Activated CD4-positive, alpha-beta T cell treated with anti-CD3 and anti-CD28 coated beads for 48 hours (primary cell): ENCODE results near the gene JCAD.
"Not testable (repeated sequence)": the region's sequence is repeated elsewhere in the genome, so short reads cannot be mapped to it uniquely, and the experiment has no call there.

Experiments used
- DNase-seq: peaks from one replicate; pipeline ENCODE4 v3.0.0-alpha.2; 2020

JCAD gene

GRCh38 chr10:30042820-30043219 lies 16.6 kb downstream of the JCAD start:
- DNase-seq = no peak

GRCh38 chr10:30041196-30042105 lies 17.9 kb downstream of the JCAD start:
- DNase-seq = no peak

DNA sequence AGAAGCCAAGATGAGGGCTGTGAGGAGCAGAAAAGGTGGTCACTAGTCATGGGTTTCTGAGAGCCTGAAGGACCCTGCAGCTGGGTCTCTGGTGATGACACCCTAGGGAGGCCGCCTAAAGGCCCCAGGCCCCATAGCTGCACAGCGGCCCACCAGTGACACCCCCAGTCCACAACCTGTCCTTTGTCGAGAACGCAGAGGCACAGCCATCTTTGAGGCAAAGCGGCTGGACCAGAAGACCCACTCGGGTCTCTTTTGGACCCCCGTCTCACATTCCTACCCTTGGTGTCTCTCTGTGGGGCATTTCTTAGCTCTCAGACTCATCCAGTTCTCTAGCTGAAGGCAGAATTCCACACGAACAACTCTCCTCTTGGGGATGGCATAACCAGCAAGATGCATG lies 18.8 kb downstream of the JCAD start:
- no peak for DNase-seq

- no peak for DNase-seq
Measured at GRCh38 chr10:30039988-30040387, 19.4 kb downstream of the JCAD start.

DNA sequence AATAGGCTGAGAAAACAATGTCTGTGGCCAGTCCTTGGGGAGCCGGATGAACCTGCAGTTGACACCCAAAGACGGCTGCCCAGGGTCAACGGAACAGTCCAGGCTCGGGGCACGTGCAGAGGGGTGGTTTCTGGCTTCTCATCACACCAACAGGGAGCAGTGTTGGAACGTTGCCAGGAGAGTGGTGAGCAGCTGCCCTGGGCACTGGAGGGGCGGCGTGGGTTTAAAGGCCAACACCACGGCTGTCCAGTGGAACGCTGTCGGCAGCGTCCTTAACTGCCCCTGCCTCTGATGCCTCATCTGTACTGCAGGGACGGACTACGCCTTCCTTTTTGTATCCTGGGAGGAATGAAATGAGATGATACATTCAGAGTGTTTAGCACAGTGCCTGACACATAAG lies 19.8 kb downstream of the JCAD start:
- no peak for DNase-seq

DNA sequence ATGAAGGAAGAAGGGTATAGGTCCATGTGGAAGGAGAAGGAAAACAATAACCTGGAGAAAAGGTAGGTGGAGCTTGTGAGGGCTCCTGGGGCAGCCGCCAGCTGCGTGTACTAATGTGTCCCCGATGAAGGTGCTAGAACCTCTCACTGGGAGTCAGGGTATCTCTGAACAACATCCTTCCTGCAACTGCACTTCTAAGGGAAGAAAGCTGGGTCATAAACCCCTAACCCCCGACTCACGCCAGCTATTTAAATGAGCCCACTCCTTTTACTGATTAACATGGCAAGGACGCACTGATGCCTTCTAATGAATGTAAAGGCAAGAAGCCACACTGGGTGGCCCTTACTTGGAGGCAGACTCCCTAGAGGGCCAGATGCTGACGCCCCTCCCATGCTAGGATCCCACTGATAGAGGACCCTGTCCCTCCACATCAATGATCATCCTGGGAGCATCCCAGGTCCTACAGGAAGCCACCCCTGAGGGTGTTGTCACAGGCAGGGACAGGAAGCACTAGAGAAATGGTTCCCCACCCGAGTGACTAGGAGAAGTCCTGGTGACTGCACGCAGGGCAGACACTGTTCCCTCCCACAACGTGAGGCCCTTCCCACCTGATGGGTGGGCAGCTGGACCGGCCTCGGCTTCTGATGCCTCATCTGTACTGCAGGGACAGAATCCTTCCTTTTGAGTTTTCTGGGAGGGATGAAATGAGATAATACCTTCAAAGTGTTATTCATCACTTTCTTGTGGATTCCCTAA lies 20.4 kb downstream of the JCAD start:
- DNase-seq = no peak

DNA sequence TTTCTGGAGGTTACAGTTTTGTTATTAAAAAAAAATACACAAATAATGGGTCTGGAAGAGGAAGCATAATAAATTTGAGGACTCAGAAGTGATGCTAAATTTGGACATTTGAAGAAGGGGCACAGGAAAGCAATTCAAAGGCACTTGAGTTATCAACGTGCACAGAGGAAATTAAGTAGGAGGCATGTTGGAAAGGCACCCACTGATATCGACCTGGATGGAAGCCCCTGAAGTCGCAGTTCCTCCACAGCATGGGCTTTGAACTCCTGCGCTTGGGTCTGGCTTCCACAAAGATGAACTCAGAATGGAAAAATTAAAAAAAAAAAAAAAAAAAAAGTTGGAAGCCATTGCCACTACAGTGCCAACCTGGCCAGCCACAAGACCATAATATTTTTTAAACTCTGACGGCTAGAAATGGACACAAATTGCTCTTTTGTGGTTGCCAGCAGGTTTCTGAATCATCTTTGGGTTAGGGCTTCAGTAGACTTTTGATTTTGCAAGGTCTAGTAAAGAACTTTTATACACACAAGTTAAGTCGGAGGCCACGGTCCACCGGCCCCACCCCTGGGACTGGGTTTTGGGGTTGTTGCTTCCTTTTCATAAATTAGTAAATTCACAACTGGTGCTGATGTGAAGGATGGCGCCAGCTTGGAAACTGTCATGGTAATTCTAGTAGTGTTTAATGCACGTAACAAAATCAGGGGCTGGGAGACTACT lies 21.6 kb downstream of the JCAD start:
- DNase-seq = no peak

DNA sequence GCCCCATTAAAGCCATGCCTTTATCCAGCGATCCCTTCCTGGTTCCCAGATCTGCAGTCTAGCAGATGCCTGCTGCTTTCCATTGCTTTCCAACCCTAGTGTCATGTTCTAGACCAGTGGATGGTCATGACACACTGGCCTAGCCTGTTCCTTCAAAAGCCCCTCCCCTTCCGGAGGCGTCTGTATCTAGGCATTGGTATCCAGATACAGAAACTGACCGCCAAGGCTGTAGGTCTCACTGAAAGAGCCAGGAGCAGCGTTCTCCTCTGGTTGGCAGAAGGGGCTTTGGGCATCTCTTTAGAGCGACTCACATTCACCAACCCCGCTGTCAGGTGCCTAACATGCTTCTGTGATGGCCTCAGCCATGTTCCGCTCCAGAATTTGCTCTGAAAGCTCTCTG lies 22.6 kb downstream of the JCAD start:
- no peak for DNase-seq

- DNase-seq = no peak
Measured at GRCh38 chr10:30036341-30036740, 23.0 kb downstream of the JCAD start.

DNA sequence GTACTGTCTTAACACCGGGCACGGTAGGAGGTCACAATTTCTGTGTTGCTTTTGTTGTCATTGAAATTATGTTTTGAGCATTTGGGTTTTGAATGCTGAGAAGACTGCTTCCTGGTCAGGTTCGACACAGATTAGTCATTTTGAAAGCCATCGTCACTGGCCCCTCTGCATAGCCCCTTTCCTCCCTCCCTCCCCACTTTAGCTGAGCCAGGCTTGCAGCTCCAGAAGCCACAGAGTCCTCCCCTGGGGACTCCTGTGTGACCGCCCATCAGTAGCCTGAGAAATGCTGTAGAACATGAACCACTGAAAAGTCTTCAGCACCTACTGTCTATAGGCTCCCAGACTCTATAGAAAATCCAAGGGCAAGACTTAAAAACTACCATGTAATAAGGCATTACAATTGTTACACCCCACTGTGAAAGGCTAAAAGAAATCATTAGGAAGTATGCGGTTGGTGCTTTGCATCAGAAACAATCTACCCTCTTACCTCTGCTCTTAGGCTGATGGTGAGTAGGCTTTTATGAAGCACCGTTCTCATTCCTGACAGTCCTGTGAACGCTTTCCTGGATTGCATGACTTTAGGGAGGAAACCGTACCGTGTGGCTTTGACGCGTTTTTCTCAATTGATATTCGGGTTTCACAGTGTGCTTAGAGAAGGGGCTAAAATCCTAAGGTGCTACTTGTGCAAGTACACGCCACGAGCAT lies 24.8 kb downstream of the JCAD start:
- DNase-seq = no peak

DNA sequence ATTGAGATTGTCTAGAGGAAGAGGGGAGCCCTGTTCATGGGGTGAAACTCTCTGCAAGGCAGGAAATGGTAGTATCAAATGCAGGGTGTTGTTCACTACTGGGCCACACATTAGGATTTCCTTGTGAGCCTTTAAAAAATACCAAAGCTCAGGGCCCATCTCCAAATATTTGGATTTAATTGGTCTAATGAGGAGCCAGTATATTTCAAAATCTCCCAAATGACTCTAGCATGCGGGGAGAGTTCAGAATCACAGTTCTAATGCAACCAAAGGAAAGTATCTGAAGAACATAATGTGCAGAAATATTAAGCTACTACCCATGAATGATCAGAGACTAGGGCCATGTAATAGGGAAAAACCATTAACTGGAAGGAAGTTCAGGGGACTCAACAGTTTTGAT lies 27.3 kb downstream of the JCAD start:
- no peak for DNase-seq

GRCh38 chr10:30029872-30030256 lies 29.5 kb downstream of the JCAD start:
- no peak for DNase-seq

DNA sequence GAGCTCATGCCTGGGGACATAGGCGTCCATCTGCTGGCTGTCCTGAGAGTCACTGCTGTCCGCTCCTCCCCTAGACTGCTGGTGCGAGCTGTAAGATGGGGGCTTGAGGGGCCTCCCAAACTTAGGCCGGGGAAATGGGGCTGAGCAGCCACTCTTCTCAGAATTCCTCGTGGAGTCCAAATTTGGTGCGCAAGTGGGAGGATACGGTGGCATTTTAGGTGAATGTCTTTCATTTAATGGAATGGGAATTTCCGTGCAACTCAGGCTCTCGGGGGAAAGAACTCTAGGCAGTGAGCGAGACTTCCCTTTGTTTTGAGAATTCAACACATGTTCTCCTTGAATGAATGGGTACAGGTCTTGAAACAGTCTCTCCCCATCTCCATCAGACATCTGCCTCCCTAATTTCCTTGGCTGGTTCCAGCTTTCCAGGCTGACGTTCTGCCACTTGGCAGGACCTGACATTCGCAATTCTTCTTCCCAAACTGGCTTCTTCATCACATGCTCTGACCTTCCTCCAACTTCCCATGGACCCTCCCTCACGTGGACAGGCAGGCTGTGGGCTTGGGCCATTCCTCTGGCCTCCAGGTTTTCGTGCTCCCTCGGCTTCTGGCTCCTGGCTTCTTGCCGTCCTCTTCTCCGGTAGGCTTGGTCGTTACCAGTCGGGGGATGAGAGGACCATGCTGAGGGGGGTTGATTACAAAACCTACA lies 30.1 kb downstream of the JCAD start:
- no peak for DNase-seq

GRCh38 chr10:30028738-30029030 lies 30.7 kb downstream of the JCAD start:
- no peak for DNase-seq

GRCh38 chr10:30028006-30028737 lies 31.2 kb downstream of the JCAD start:
- DNase-seq = peak; percentile 35

DNA sequence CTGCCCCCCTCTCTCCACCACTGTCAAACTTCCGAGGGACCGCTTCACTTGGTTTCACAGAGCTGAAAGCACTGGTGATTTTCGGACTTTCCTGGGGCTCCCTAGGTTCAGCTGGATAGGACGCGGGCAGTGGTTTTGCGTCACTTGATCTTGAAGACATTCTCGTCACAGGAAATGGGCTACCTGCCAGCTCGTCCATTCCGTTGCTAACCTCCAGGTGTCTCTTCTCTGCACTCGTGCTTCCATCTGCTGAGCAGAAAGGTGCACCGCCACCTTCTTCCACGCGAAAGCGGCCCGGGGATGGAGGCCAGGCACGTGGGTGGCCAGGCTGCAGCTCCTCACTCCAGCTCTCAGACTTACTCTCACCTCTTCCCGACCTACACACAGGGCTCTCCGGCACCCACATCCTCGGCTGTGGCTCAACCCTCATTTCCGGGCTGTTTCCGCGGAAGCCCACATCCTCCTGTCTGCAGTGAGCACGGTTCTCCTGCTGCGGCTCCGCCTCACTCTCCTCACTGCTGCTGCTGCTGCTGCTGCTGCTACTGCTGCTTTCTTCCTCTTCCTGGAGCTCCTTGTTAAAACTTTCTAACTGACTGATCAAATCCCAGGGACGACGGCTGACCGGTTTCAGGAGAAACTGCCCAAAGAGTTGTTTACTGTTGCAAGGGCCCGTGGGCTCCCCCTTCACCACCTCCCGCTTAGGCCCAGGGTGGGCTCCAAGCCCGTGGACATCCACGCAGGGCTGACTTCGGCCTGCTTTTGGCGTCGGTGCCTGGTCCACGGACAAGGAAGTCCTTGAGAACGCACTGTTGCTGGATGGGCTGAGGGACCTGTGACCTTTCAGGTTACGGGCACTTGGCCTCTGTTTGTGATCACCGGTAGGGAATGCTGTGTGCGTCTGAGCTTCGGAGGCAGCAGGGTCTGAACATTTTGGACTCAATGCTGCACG lies 32.1 kb downstream of the JCAD start:
- peak; percentile 88 for DNase-seq

DNA sequence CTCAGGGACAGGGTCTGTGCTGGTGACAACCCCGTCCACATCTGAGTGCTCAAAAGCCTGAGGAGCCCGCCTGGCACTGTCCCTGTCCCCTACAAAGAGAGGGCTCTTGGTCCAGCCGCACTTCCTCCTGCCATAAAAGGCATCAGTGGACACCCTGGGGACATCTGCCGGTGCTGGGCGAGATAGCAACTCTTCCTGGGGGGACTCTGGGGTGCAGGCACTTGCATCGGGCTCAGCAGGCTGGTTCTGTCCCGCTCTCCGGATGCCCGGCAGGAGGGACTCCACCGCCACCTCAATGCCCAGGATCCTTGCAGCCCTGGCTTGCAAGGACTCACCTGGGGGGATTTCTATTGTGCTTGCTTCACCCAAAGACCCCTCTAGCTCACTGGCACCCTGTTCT lies 32.8 kb downstream of the JCAD start:
- DNase-seq = no peak

- DNase-seq = no peak
Measured at GRCh38 chr10:30026080-30026479, 33.3 kb downstream of the JCAD start.

DNA sequence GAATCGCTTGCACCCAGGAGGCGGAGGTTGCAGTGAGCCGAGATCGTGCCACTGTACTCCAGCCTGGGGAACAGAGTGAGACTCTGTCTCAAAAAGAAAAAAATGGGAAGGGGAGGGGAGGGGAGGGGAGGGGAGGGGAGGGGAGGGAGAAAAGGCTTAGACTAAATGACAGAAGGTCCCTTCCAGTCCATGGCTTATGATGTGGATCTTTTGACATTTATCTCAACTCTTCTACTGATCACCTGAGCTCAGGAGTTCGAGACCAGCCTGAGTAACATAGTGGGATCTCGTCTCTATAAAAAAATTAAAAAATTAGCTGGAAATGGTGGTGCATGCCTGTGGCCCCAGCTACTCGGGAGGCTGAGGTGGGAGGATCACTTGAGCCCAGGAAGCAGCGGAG lies 34.0 kb downstream of the JCAD start:
- not testable (repeated sequence) for DNase-seq

DNA sequence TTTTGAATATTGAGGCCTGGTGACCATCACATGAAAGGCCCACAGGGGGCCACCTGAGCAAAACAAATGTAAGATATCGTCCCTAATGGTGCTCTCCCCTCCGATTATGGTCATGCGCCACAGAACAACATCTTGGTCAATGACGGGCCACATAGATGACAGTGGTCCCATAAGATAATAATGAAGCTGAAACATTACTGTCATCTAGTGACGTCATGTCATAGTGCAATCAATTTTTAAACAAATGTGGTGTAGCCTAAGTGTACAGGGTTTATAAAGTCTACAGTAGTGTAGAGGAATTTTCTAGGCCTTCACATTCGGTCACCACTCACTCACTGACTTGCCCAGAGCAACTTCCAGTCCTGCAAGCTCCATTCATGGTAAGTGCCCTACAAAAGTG lies 36.8 kb downstream of the JCAD start:
- DNase-seq = no peak

DNA sequence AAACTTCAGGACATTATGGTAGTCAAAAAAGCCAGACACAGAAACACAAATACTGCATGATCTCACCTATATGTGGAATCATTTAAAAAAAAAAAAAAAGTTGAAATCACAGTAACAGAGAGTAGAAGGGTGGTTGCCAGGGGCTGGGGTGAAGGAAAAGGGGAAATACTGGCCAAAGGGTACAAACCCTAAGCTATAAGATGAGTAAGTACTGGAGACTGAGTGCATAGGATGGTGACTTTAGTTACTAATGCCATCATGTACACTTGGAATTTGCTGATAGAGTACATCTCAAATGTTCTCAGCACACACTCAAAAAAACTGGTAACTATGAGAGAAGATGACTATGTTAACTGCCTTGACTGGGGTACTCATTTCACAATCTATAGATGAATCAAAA lies 39.9 kb downstream of the JCAD start:
- no peak for DNase-seq
